ENCODE data around the gene LRRIQ1. TPM values are rescaled to one million over a fixed set of nuclear protein-coding genes. Genes with fewer than 3 reads are reported as not detected.
A peak's percentile ranks its signal among the peaks of the same experiment; 100 is the strongest.

The LRRIQ1 gene, protein sequence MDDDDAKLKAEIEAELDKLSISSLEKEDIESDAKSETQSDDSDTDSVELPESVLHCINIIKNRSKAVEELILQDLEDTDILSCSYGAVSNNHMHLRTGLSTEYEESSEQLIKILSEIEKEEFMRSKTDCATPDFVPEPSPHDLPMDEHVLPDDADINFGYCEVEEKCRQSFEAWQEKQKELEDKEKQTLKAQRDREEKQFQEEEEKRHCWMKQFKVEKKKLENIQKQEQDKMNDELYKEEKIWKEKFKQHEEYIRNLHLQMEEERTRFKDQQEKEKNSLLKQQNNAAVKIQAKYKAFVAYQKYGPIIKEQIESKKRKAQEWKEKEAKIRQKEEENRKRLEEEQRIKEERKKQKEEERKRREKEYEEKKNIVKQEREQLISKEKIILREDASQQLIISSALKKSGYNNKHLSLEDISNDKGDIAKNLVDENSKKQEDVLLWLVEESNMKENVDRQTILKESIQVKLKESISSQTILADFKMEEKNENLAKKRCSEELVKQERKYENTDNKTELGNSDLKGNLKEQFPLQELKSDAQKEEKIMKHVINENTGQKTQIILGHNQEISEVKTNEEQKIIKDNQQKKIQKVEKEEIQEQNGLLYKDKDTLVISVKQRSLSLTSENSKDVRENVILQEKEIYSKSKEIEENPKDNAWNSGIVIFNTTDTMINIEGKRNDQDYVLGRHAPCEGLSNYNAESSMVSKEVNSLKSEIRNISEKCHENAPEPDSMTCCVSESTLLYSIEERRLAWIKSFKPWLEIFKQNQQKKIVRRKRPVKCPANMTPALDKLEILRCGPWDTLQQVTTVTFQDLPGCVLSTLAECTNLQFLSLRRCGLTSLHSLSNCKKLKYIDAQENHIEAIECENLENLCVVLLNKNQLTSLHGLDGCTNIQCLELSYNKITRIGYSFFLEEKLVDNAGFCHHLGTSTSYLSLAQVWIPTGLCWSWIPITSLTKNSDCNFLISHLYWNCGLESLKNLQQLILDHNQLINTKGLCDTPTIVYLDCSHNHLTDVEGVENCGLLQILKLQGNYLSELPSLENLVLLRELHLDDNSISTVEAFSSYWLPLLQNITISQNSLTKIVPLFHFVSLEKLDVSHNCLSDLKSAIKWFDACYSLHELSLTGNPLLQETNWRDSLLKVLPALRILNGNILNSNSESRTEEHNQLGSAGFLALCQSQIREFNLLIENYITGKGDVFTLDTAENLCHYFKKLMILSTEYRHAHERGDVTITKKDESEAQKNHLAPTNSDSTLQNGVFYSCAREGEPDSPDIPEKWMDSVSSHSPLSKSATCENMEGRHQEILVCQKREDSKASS (N-terminal part only)
- total RNA-seq (not detected), polyA plus RNA-seq (not detected)

GRCh38 chr12:85036234-85036707 lies at the start of gene LRRIQ1, which contains the start of gene TSPAN19:
Gene LRRIQ1, plus strand, starts transcription at chr12:85036351. Its CDS starts 1,826 bp downstream, at chr12:85038177.
Gene TSPAN19, minus strand, starts transcription at chr12:85036277. Its CDS starts 6,331 bp downstream, at chr12:85029946.
- peak within 1 kb of the TSS; percentile 62 to 80 (median 72) for H3K4me3 Mint-ChIP-seq
- intact Hi-C loops (cut with micrococcal nuclease): no loop called here
- H3K4me1 Mint-ChIP-seq: peaks cover 0 to 10% (median 2%) of the 10 kb centered on the region in 4 donors
- H3K27ac Mint-ChIP-seq: peak within 1 kb of the TSS in 1 of 7 donors; percentile 33
- H3K4me1 ChIP-seq (ENCODE audit: insufficient read depth, low read length): no peaks in the 10 kb centered on the region
- H3K9me3 ChIP-seq (ENCODE audit: control insufficient read depth in 1 of 2, low read length in 2 of 2): no peaks in the 10 kb centered on the region
- ChIA-PET CTCF (ENCODE audit: partially characterized antibody) (no interaction called here), POLR2A (ENCODE audit: partially characterized antibody) (no interaction called here)
- no peaks in the 10 kb centered on the region for H3K36me3 ChIP-seq (ENCODE audit: insufficient read depth, low read length)
- peaks cover 0 to 2% of the 10 kb centered on the region in 2 donors for H3K27me3 Mint-ChIP-seq
- no peak within 1 kb of the TSS for H3K27ac ChIP-seq (ENCODE audit: low read depth, low read length)
- DNase-seq: peak; percentile 6 to 24 (median 23)
- H3K36me3 Mint-ChIP-seq: no peaks in the 10 kb centered on the region
- no peaks in the 10 kb centered on the region for H3K27me3 ChIP-seq (ENCODE audit: insufficient read depth, low read length)
- H3K9me3 Mint-ChIP-seq: no peaks in the 10 kb centered on the region
- peak within 1 kb of the TSS in 1 of 2 donors; percentile 28 for H3K4me3 ChIP-seq (ENCODE audit: low read length in 2 of 2)

DNA sequence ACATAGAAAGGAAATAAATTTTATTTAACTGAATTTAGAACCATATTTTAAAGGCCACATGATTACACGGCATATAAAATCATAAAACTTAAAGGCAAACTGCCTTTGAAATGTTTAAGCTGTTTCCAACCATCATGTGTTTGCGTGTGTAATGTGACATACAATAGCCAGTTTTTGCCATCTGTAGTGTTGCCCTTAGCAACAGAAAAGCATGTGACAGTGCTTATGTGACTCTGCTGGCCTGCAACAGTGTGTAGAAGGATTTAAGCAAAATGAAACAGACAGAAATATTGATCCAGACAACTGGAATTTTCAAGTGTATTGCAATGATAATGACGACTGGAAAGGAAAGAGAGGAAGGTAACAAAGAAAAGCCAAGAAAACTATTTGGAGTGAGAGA lies 49.6 kb upstream of the LRRIQ1 start:
- no peaks in the 10 kb centered on the region for H3K27me3 ChIP-seq (ENCODE audit: insufficient read depth, low read length)
- intact Hi-C loops (cut with micrococcal nuclease): no loop called here
- peaks cover 0 to 2% (median 0%) of the 10 kb centered on the region in 8 donors for H3K9me3 Mint-ChIP-seq
- no peaks in the 10 kb centered on the region for H3K36me3 ChIP-seq (ENCODE audit: insufficient read depth, low read length)
- H3K27ac ChIP-seq (ENCODE audit: low read depth, low read length): no peak overlapping the region
- no peaks in the 10 kb centered on the region for H3K36me3 Mint-ChIP-seq
- ChIA-PET POLR2A (ENCODE audit: partially characterized antibody) (no interaction called here), CTCF (ENCODE audit: partially characterized antibody) (no interaction called here)
- H3K4me3 Mint-ChIP-seq: no peak overlapping the region
- H3K4me3 ChIP-seq (ENCODE audit: low read length in 2 of 2): no peak overlapping the region
- DNase-seq: no peak
- H3K27me3 Mint-ChIP-seq: peaks cover 0 to 1% of the 10 kb centered on the region in 2 donors
- H3K27ac Mint-ChIP-seq: no peak overlapping the region
- no peaks in the 10 kb centered on the region for H3K4me1 ChIP-seq (ENCODE audit: insufficient read depth, low read length)
- H3K4me1 Mint-ChIP-seq: no peaks in the 10 kb centered on the region
- H3K9me3 ChIP-seq (ENCODE audit: control insufficient read depth in 1 of 2, low read length in 2 of 2): no peaks in the 10 kb centered on the region

DNA sequence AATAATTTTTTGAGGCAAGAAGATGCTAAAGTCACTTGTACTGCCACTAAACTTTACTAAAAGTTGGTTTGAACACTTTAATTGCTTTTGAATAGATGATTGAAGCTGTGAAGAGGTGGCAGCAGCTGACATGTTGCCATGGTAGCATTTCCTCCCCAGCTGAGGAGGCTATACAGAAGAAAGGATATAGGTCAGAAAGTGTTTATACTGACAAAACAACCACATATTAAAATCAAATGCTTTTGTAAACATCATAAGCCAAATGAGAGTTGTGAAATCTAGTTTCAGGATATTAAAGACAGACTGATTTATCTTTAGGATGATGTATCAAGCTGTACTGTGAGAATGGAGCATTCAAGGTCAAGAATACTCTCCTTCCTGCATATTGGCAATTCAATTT lies 41.7 kb upstream of the LRRIQ1 start:
- Histone ChIP-seq H3K4me3 (ENCODE audit: low read length in 2 of 2) (no peak overlapping the region), H3K27ac (ENCODE audit: low read depth, low read length) (no peak overlapping the region), H3K4me1 (ENCODE audit: insufficient read depth, low read length) (no peaks in the 10 kb centered on the region), H3K9me3 (ENCODE audit: control insufficient read depth in 1 of 2, low read length in 2 of 2) (no peaks in the 10 kb centered on the region), H3K36me3 (ENCODE audit: insufficient read depth, low read length) (no peaks in the 10 kb centered on the region), H3K27me3 (ENCODE audit: insufficient read depth, low read length) (no peaks in the 10 kb centered on the region)
- POLR2A ChIA-PET (ENCODE audit: partially characterized antibody): no interaction called here
- CTCF ChIA-PET (ENCODE audit: partially characterized antibody): no interaction called here
- intact Hi-C loops (cut with micrococcal nuclease): no loop called here
- peak overlapping the region in 1 of 7 donors; percentile 16 for H3K27ac Mint-ChIP-seq
- peaks cover 0 to 2% (median 0%) of the 10 kb centered on the region in 4 donors for H3K4me1 Mint-ChIP-seq
- no peak overlapping the region for H3K4me3 Mint-ChIP-seq
- no peaks in the 10 kb centered on the region for H3K27me3 Mint-ChIP-seq
- no peaks in the 10 kb centered on the region for H3K36me3 Mint-ChIP-seq
- H3K9me3 Mint-ChIP-seq: peaks cover 0 to 5% (median 2%) of the 10 kb centered on the region in 8 donors
- peak; percentile 14 to 31 (median 28) for DNase-seq

- DNase-seq: peak in 1 of 5 donors; percentile 7
- Mint-ChIP-seq H3K27ac (no peak overlapping the region), H3K36me3 (no peaks in the 10 kb centered on the region)
Observed at GRCh38 chr12:84995641-84996040, 40.5 kb upstream of the LRRIQ1 start.

DNA sequence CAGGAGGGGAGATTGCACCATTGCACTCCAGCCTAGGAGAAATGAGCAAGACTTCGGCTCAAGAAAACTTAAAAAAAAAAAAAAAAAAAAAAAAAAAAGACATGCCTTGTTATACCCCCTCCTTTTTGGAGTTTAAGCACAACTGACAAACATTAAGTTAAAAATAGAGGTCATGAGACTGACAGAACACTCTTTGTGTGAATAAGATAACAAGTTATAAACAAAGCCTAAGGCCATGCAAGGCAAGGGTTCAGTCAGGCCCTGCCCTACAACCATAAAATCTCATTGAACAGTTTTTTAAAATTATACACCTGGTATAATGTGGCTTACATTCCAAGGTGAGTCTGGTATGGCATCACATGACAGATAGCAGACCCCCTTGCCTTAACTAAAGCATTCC lies 39.4 kb upstream of the LRRIQ1 start:
- H3K27me3 ChIP-seq (ENCODE audit: insufficient read depth, low read length): no peaks in the 10 kb centered on the region
- no peak overlapping the region for H3K27ac Mint-ChIP-seq
- POLR2A ChIA-PET (ENCODE audit: partially characterized antibody): no interaction called here
- H3K27me3 Mint-ChIP-seq: no peaks in the 10 kb centered on the region
- no peak overlapping the region for H3K27ac ChIP-seq (ENCODE audit: low read depth, low read length)
- H3K36me3 ChIP-seq (ENCODE audit: insufficient read depth, low read length): no peaks in the 10 kb centered on the region
- peaks cover 0 to 9% (median 2%) of the 10 kb centered on the region in 8 donors for H3K9me3 Mint-ChIP-seq
- H3K4me3 Mint-ChIP-seq: no peak overlapping the region
- H3K36me3 Mint-ChIP-seq: no peaks in the 10 kb centered on the region
- H3K9me3 ChIP-seq (ENCODE audit: control insufficient read depth in 1 of 2, low read length in 2 of 2): no peaks in the 10 kb centered on the region
- intact Hi-C loops (cut with micrococcal nuclease): no loop called here
- no peaks in the 10 kb centered on the region for H3K4me1 ChIP-seq (ENCODE audit: insufficient read depth, low read length)
- H3K4me1 Mint-ChIP-seq: peaks cover 0 to 2% (median 0%) of the 10 kb centered on the region in 4 donors
- H3K4me3 ChIP-seq (ENCODE audit: low read length in 2 of 2): no peak overlapping the region
- CTCF ChIA-PET (ENCODE audit: partially characterized antibody): no interaction called here
- peak in 1 of 5 donors; percentile 5 for DNase-seq

More at GRCh38 chr12:84995641-84996040, 40.5 kb upstream of the LRRIQ1 start:
- CTCF ChIA-PET (ENCODE audit: partially characterized antibody): no interaction called here
- Histone ChIP-seq H3K9me3 (ENCODE audit: control insufficient read depth in 1 of 2, low read length in 2 of 2) (no peaks in the 10 kb centered on the region), H3K27ac (ENCODE audit: low read depth, low read length) (no peak overlapping the region), H3K36me3 (ENCODE audit: insufficient read depth, low read length) (no peaks in the 10 kb centered on the region), H3K4me1 (ENCODE audit: insufficient read depth, low read length) (no peaks in the 10 kb centered on the region), H3K27me3 (ENCODE audit: insufficient read depth, low read length) (no peaks in the 10 kb centered on the region), H3K4me3 (ENCODE audit: low read length in 2 of 2) (no peak overlapping the region)
- Mint-ChIP-seq H3K27me3 (no peaks in the 10 kb centered on the region), H3K4me1 (peaks cover 0 to 2% (median 0%) of the 10 kb centered on the region in 4 donors), H3K4me3 (no peak overlapping the region), H3K9me3 (peaks cover 0 to 7% (median 2%) of the 10 kb centered on the region in 8 donors)
- POLR2A ChIA-PET (ENCODE audit: partially characterized antibody): no interaction called here
- intact Hi-C loops (cut with micrococcal nuclease): no loop called here

DNA sequence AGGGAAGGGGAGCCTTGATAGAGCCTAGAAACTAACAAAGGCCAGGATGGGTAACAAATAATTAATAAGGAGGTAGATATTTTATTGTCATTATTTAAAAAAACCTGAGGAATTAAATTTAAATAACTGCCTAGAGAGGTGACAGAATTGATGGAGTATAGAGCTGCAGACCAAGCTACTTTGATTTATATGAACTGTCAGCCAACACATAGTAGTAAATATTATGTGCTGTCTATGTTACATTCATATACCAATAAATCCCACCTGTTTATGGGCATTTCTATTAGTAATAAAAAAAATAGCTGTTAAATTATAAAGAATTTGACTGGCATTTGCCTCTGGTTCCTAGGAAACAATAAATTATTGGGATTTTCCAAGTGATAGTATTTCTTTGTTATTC lies 37.8 kb upstream of the LRRIQ1 start:
- Mint-ChIP-seq H3K36me3 (no peaks in the 10 kb centered on the region), H3K27ac (no peak overlapping the region), H3K4me1 (peaks cover 0 to 2% (median 0%) of the 10 kb centered on the region in 4 donors), H3K27me3 (no peaks in the 10 kb centered on the region), H3K4me3 (no peak overlapping the region), H3K9me3 (peaks cover 0 to 5% (median 2%) of the 10 kb centered on the region in 8 donors)
- Histone ChIP-seq H3K4me1 (ENCODE audit: insufficient read depth, low read length) (no peaks in the 10 kb centered on the region), H3K27ac (ENCODE audit: low read depth, low read length) (no peak overlapping the region), H3K9me3 (ENCODE audit: control insufficient read depth in 1 of 2, low read length in 2 of 2) (no peaks in the 10 kb centered on the region), H3K27me3 (ENCODE audit: insufficient read depth, low read length) (no peaks in the 10 kb centered on the region), H3K36me3 (ENCODE audit: insufficient read depth, low read length) (no peaks in the 10 kb centered on the region), H3K4me3 (ENCODE audit: low read length in 2 of 2) (no peak overlapping the region)
- DNase-seq: no peak
- ChIA-PET CTCF (ENCODE audit: partially characterized antibody) (no interaction called here), POLR2A (ENCODE audit: partially characterized antibody) (no interaction called here)
- intact Hi-C loops (cut with micrococcal nuclease): no loop called here
